Measurements from ENCODE around the gene APIP. TPM values are rescaled to one million over a fixed set of nuclear protein-coding genes. Genes with fewer than 3 reads are reported as not detected.

Gene APIP
- total RNA-seq, 1 experiment from 2014 or later = 24.3 TPM

DNA sequence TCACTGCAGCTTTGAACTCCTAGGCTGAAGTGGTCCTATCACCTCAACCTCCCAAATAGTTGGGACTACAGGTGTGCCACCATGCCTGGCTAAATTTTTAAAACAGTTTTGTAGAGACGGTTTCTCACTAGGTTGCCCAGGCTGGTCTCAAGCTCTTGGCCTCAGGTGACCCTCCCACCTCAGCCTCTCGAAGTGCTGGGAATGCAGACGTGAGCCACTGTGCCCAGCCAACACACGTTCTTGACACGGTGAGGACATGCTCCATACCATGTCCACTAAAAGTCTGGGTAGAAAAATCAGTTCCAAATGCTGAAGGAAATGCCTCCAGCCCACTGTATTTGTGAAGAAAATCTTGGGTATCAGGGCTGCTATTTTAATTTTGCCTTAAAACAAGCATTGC lies 47.2 kb upstream of the APIP start (continued):
- TF ChIP-seq, protein P1, sequence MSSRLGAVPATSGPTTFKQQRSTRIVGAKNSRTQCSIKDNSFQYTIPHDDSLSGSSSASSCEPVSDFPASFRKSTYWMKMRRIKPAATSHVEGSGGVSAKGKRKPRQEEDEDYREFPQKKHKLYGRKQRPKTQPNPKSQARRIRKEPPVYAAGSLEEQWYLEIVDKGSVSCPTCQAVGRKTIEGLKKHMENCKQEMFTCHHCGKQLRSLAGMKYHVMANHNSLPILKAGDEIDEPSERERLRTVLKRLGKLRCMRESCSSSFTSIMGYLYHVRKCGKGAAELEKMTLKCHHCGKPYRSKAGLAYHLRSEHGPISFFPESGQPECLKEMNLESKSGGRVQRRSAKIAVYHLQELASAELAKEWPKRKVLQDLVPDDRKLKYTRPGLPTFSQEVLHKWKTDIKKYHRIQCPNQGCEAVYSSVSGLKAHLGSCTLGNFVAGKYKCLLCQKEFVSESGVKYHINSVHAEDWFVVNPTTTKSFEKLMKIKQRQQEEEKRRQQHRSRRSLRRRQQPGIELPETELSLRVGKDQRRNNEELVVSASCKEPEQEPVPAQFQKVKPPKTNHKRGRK (CRISPR knock-in tag; IDR thresholded peaks at IDR 0.05; ENCODE audit: borderline replicate concordance) = no peak
- TF ChIP-seq, protein P2, sequence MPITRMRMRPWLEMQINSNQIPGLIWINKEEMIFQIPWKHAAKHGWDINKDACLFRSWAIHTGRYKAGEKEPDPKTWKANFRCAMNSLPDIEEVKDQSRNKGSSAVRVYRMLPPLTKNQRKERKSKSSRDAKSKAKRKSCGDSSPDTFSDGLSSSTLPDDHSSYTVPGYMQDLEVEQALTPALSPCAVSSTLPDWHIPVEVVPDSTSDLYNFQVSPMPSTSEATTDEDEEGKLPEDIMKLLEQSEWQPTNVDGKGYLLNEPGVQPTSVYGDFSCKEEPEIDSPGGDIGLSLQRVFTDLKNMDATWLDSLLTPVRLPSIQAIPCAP (CRISPR knock-in tag; IDR thresholded peaks at IDR 0.05) = no peak
- TF ChIP-seq CREM (CRISPR knock-in tag; IDR thresholded peaks at IDR 0.05) (no peak), GABPB1 (CRISPR knock-in tag; IDR thresholded peaks at IDR 0.05) (no peak), RELA (CRISPR knock-in tag; IDR thresholded peaks at IDR 0.05; ENCODE audit: borderline replicate concordance) (no peak), TCF7 (CRISPR knock-in tag; IDR thresholded peaks at IDR 0.05; ENCODE audit: low read depth) (no peak)
- TF ChIP-seq, protein P3, sequence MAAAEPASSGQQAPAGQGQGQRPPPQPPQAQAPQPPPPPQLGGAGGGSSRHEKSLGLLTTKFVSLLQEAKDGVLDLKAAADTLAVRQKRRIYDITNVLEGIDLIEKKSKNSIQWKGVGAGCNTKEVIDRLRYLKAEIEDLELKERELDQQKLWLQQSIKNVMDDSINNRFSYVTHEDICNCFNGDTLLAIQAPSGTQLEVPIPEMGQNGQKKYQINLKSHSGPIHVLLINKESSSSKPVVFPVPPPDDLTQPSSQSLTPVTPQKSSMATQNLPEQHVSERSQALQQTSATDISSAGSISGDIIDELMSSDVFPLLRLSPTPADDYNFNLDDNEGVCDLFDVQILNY (CRISPR knock-in tag; IDR thresholded peaks at IDR 0.05) = no peak
- TF ChIP-seq, protein P4, sequence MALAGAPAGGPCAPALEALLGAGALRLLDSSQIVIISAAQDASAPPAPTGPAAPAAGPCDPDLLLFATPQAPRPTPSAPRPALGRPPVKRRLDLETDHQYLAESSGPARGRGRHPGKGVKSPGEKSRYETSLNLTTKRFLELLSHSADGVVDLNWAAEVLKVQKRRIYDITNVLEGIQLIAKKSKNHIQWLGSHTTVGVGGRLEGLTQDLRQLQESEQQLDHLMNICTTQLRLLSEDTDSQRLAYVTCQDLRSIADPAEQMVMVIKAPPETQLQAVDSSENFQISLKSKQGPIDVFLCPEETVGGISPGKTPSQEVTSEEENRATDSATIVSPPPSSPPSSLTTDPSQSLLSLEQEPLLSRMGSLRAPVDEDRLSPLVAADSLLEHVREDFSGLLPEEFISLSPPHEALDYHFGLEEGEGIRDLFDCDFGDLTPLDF (CRISPR knock-in tag; IDR thresholded peaks at IDR 0.05) = no peak
- TF ChIP-seq, protein P5, sequence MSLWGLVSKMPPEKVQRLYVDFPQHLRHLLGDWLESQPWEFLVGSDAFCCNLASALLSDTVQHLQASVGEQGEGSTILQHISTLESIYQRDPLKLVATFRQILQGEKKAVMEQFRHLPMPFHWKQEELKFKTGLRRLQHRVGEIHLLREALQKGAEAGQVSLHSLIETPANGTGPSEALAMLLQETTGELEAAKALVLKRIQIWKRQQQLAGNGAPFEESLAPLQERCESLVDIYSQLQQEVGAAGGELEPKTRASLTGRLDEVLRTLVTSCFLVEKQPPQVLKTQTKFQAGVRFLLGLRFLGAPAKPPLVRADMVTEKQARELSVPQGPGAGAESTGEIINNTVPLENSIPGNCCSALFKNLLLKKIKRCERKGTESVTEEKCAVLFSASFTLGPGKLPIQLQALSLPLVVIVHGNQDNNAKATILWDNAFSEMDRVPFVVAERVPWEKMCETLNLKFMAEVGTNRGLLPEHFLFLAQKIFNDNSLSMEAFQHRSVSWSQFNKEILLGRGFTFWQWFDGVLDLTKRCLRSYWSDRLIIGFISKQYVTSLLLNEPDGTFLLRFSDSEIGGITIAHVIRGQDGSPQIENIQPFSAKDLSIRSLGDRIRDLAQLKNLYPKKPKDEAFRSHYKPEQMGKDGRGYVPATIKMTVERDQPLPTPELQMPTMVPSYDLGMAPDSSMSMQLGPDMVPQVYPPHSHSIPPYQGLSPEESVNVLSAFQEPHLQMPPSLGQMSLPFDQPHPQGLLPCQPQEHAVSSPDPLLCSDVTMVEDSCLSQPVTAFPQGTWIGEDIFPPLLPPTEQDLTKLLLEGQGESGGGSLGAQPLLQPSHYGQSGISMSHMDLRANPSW (CRISPR knock-in tag; conservative IDR thresholded peaks at IDR 0.05; ENCODE audit: low read depth) = no peak

DNA sequence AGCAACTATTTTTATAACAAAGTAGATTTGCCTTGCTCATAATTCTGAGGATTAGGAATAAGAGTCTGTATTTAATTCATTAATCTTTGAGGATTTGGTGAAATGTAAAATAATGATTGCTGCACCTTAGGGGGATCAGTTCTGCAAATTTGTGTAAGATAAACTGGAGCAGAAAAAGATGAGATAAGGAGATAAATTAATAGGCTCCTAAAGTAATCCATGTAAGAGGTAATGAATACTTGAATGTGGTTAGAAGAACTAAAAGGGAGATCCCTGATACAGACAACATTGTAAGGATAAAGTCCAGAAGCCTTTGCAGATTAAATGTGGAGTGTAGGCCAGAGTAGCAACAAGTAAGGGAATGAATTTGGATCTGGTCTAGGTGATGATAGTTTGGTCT lies 45.9 kb upstream of the APIP start:
- TF ChIP-seq ZNF396 (CRISPR knock-in tag; IDR thresholded peaks at IDR 0.05; ENCODE audit: borderline replicate concordance) (no peak), NFE2L1 (CRISPR knock-in tag; IDR thresholded peaks at IDR 0.05) (no peak), FOXP1 (CRISPR knock-in tag; IDR thresholded peaks at IDR 0.05; ENCODE audit: borderline replicate concordance) (no peak)
- TF ChIP-seq, protein P6, sequence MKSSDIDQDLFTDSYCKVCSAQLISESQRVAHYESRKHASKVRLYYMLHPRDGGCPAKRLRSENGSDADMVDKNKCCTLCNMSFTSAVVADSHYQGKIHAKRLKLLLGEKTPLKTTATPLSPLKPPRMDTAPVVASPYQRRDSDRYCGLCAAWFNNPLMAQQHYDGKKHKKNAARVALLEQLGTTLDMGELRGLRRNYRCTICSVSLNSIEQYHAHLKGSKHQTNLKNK (CRISPR knock-in tag; IDR thresholded peaks at IDR 0.05) = no peak
- no peaks in the 10 kb centered on the region for H3K27me3 Mint-ChIP-seq (ENCODE audit: low read depth)
- H3K36me3 Mint-ChIP-seq = peaks cover 9% of the 10 kb centered on the region
- no peaks in the 10 kb centered on the region for H3K4me1 Mint-ChIP-seq
- ATAC-seq (no peak), DNase-seq (ENCODE audit: low spot score) (no peak)
- ChIA-PET POLR2A (no interaction called here), CTCF (no interaction called here)
- no peaks in the 10 kb centered on the region for H3K9me3 Mint-ChIP-seq
- H3K27ac Mint-ChIP-seq = no peak overlapping the region
- H3K4me3 Mint-ChIP-seq = no peak overlapping the region

DNA sequence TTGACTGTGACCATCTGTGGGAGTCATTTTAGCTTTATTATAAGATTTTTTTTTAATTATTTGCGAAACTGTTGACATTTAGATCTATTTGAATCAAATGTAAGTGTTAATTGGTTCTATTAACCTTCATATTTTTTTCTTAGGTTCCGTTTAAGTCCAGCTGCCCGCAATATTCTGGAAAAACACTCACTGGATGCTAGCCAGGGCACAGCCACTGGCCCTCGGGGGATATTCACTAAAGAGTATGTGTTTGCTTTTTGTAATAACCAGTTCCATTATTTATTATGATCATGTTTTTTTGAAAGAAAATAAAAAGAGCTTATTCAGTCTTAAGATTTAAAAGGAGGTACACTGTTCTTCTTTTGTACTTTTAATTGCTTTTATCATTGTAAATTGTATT lies 44.1 kb upstream of the APIP start:
- Mint-ChIP-seq H3K27ac (no peak overlapping the region), H3K9me3 (no peaks in the 10 kb centered on the region), H3K4me3 (no peak overlapping the region), H3K27me3 (ENCODE audit: low read depth) (no peaks in the 10 kb centered on the region), H3K4me1 (no peaks in the 10 kb centered on the region), H3K36me3 (no peaks in the 10 kb centered on the region)
- ChIA-PET POLR2A (interaction anchor here (0.6 kb wide), 1 partner anchor 232 kb away, joined by 3 read pairs; no protein-coding TSS in a partner anchor), CTCF (no interaction called here)
- ATAC-seq = no peak
- DNase-seq (ENCODE audit: low spot score) = no peak
- TF ChIP-seq, protein P7, sequence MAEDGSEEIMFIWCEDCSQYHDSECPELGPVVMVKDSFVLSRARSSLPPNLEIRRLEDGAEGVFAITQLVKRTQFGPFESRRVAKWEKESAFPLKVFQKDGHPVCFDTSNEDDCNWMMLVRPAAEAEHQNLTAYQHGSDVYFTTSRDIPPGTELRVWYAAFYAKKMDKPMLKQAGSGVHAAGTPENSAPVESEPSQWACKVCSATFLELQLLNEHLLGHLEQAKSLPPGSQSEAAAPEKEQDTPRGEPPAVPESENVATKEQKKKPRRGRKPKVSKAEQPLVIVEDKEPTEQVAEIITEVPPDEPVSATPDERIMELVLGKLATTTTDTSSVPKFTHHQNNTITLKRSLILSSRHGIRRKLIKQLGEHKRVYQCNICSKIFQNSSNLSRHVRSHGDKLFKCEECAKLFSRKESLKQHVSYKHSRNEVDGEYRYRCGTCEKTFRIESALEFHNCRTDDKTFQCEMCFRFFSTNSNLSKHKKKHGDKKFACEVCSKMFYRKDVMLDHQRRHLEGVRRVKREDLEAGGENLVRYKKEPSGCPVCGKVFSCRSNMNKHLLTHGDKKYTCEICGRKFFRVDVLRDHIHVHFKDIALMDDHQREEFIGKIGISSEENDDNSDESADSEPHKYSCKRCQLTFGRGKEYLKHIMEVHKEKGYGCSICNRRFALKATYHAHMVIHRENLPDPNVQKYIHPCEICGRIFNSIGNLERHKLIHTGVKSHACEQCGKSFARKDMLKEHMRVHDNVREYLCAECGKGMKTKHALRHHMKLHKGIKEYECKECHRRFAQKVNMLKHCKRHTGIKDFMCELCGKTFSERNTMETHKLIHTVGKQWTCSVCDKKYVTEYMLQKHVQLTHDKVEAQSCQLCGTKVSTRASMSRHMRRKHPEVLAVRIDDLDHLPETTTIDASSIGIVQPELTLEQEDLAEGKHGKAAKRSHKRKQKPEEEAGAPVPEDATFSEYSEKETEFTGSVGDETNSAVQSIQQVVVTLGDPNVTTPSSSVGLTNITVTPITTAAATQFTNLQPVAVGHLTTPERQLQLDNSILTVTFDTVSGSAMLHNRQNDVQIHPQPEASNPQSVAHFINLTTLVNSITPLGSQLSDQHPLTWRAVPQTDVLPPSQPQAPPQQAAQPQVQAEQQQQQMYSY (CRISPR knock-in tag; IDR thresholded peaks at IDR 0.05) = no peak
- TF ChIP-seq TEAD1 (CRISPR knock-in tag; IDR thresholded peaks at IDR 0.05) (no peak), ZNF121 (CRISPR knock-in tag; IDR thresholded peaks at IDR 0.05) (no peak), SP1 (CRISPR knock-in tag; conservative IDR thresholded peaks at IDR 0.05) (no peak), ZNF232 (CRISPR knock-in tag; IDR thresholded peaks at IDR 0.05) (no peak), SMAD3 (CRISPR knock-in tag; IDR thresholded peaks at IDR 0.05; ENCODE audit: borderline replicate concordance) (no peak), IRF2 (CRISPR knock-in tag; IDR thresholded peaks at IDR 0.05; ENCODE audit: borderline replicate concordance, low read depth) (no peak), ZNF138 (CRISPR knock-in tag; conservative IDR thresholded peaks at IDR 0.05) (no peak)
- TF ChIP-seq, protein P8, sequence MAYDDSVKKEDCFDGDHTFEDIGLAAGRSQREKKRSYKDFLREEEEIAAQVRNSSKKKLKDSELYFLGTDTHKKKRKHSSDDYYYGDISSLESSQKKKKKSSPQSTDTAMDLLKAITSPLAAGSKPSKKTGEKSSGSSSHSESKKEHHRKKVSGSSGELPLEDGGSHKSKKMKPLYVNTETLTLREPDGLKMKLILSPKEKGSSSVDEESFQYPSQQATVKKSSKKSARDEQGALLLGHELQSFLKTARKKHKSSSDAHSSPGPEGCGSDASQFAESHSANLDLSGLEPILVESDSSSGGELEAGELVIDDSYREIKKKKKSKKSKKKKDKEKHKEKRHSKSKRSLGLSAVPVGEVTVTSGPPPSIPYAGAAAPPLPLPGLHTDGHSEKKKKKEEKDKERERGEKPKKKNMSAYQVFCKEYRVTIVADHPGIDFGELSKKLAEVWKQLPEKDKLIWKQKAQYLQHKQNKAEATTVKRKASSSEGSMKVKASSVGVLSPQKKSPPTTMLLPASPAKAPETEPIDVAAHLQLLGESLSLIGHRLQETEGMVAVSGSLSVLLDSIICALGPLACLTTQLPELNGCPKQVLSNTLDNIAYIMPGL (CRISPR knock-in tag; IDR thresholded peaks at IDR 0.05) = no peak
